BLaER1 treated with 17β-estradiol and CSF1 and Interleukin-3, amounts not matched to agents 10 nM and 100 nM (cell line): Measurements from ENCODE around the gene FOXP1.

Experiments used
- H3K27ac ChIP-seq, 11 experiments: shearing (Covaris generic); formaldehyde crosslinking; 2 replicates each; pipeline ENCODE4 v1.8.1; 2022
- H3K27me3 ChIP-seq, 11 experiments: shearing (Covaris generic); formaldehyde crosslinking; 2 replicates each; pipeline ENCODE4 v1.8.1; 2022
- H3K36me3 ChIP-seq, 11 experiments: shearing (Covaris generic); formaldehyde crosslinking; 2 replicates each; pipeline ENCODE4 v1.8.1; 2022
- H3K4me1 ChIP-seq, 10 experiments: shearing (Covaris generic); formaldehyde crosslinking; 2 replicates each; pipeline ENCODE4 v1.8.1; 2022
- H3K4me2 ChIP-seq, 11 experiments: shearing (Covaris generic); formaldehyde crosslinking; 2 replicates each; pipeline ENCODE4 v1.8.1; 2022
- H3K4me3 ChIP-seq, 10 experiments: shearing (Covaris generic); formaldehyde crosslinking; 2 replicates each; pipeline ENCODE4 v1.8.1; 2022
- H3K9ac ChIP-seq, 11 experiments: shearing (Covaris generic); formaldehyde crosslinking; 2 replicates each; pipeline ENCODE4 v1.8.1; 2022
- H3K9me3 ChIP-seq, 11 experiments: shearing (Covaris generic); formaldehyde crosslinking; replicated peaks in 1 of 11; 2 replicates each; pipeline ENCODE4 v1.8.1; 2022
- H4K20me1 ChIP-seq, 11 experiments: shearing (Covaris generic); formaldehyde crosslinking; 2 replicates each; pipeline ENCODE4 v1.8.1; 2022
- Cebpa-rat ChIP-seq, 11 experiments: shearing (Covaris generic); IDR thresholded peaks; 2 replicates each; pipeline ENCODE4 v1.8.1; 2022

FOXP1 gene

GRCh38 chr3:71614869-71615268 is 31.3 kb upstream of the FOXP1 start:
- H3K27me3 ChIP-seq: no peaks in the 10 kb centered on the region
- no peak for TF ChIP-seq Cebpa-rat (IDR thresholded peaks at IDR 0.05)
- no peak overlapping the region for H3K4me3 ChIP-seq
- peaks cover 0 to 10% (median 8%) of the 10 kb centered on the region in 10 experiments; a peak in 13 of 20 replicates for H3K4me1 ChIP-seq
- no peak overlapping the region for H3K27ac ChIP-seq
- H3K9ac ChIP-seq: no peak overlapping the region
- H4K20me1 ChIP-seq: no peaks in the 10 kb centered on the region
- H3K36me3 ChIP-seq: no peaks in the 10 kb centered on the region
- peaks cover 0 to 14% (median 7%) of the 10 kb centered on the region in 11 experiments; a peak in 9 of 22 replicates for H3K9me3 ChIP-seq
- H3K4me2 ChIP-seq: no peak overlapping the region

- Histone ChIP-seq H3K9ac (no peak overlapping the region), H3K27me3 (no peaks in the 10 kb centered on the region), H3K4me3 (no peak overlapping the region), H3K4me2 (no peak overlapping the region), H3K27ac (no peak overlapping the region), H3K36me3 (no peaks in the 10 kb centered on the region), H3K9me3 (peaks cover 0 to 14% (median 7%) of the 10 kb centered on the region in 11 experiments; a peak in 9 of 22 replicates), H3K4me1 (peaks cover 0 to 10% (median 8%) of the 10 kb centered on the region in 10 experiments; a peak in 13 of 20 replicates), H4K20me1 (no peaks in the 10 kb centered on the region)
- no peak for TF ChIP-seq Cebpa-rat (IDR thresholded peaks at IDR 0.05)
Measured at GRCh38 chr3:71614426-71614825, 30.9 kb upstream of the FOXP1 start.

GRCh38 chr3:71611099-71611498 is 27.6 kb upstream of the FOXP1 start:
- Histone ChIP-seq H3K27ac (no peak overlapping the region), H3K9me3 (peaks cover 7 to 29% (median 17%) of the 10 kb centered on the region in 11 experiments; a peak in 19 of 22 replicates), H3K4me1 (no peaks in the 10 kb centered on the region), H3K9ac (no peak overlapping the region), H4K20me1 (no peaks in the 10 kb centered on the region), H3K27me3 (no peaks in the 10 kb centered on the region), H3K36me3 (no peaks in the 10 kb centered on the region), H3K4me2 (no peak overlapping the region), H3K4me3 (no peak overlapping the region)
- TF ChIP-seq Cebpa-rat (IDR thresholded peaks at IDR 0.05): no peak

GRCh38 chr3:71607364-71607763 is 23.8 kb upstream of the FOXP1 start:
- peak in 2 of 11 experiments; percentile 35 to 40; a peak in 1 of 22 replicates for TF ChIP-seq Cebpa-rat (IDR thresholded peaks at IDR 0.05)
- Histone ChIP-seq H3K36me3 (no peaks in the 10 kb centered on the region), H4K20me1 (no peaks in the 10 kb centered on the region), H3K4me1 (peaks cover 0 to 2% (median under 1%) of the 10 kb centered on the region in 10 experiments; a peak in 10 of 20 replicates), H3K4me3 (no peak overlapping the region), H3K4me2 (no peak overlapping the region), H3K27ac (no peak overlapping the region), H3K9me3 (peaks cover 7 to 32% (median 17%) of the 10 kb centered on the region in 11 experiments; a peak in 19 of 22 replicates), H3K9ac (no peak overlapping the region), H3K27me3 (no peaks in the 10 kb centered on the region)

DNA sequence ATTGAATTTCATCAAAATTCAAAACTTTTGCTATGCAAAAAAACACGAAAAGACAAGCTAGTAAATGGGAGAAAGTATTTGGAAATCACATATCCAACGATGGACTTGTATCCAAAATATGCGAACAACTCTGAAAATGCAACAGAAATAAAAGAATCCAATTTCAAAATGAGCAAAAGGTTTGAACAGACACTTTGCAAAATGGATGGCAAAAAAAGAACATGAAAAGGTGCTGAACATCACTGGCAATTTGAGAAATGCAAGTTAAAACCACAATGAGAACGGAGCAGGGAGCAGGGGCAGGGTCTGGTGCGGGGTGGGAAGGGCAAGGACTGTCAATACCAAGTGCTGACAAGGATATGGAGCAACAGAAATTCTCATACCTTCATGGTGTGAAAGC is 23.1 kb upstream of the FOXP1 start:
- no peaks in the 10 kb centered on the region for H3K36me3 ChIP-seq
- no peak overlapping the region for H3K27ac ChIP-seq
- peaks cover 0 to 7% (median 5%) of the 10 kb centered on the region in 10 experiments; a peak in 11 of 20 replicates for H3K4me1 ChIP-seq
- H3K4me3 ChIP-seq: no peak overlapping the region
- TF ChIP-seq Cebpa-rat (IDR thresholded peaks at IDR 0.05): no peak
- no peak overlapping the region for H3K9ac ChIP-seq
- no peaks in the 10 kb centered on the region for H4K20me1 ChIP-seq
- H3K27me3 ChIP-seq: no peaks in the 10 kb centered on the region
- H3K4me2 ChIP-seq: no peak overlapping the region
- H3K9me3 ChIP-seq: peaks cover 7 to 25% (median 12%) of the 10 kb centered on the region in 11 experiments; a peak in 19 of 22 replicates

DNA sequence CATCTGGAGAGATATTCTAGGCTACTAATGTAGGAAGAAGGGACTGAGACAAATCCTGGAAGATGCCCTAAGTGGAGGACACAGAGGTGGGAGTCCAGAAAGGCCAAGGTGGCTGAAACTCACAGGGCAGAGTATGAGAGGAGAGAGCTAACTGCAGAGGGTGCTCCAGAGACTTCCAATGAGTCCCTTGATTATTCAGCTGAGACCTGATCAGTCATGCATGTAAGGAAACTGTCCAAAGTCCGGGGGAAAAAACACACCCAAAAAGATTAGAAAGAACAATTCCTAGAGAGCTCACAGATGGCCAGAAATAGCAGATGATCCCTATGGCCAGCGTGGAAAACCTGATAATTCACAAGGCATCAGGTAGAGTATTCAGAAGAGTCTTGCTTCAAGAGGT is 18.7 kb upstream of the FOXP1 start:
- Histone ChIP-seq H3K4me3 (no peak overlapping the region), H3K9ac (no peak overlapping the region), H3K36me3 (no peaks in the 10 kb centered on the region), H4K20me1 (no peaks in the 10 kb centered on the region), H3K27ac (no peak overlapping the region), H3K27me3 (no peaks in the 10 kb centered on the region), H3K9me3 (peaks cover 7 to 14% (median 10%) of the 10 kb centered on the region in 11 experiments; a peak in 19 of 22 replicates), H3K4me2 (peak overlapping the region in 4 of 11 experiments; percentile 21 to 37 (median 26); a peak in 6 of 22 replicates), H3K4me1 (peaks cover 0 to 17% (median 6%) of the 10 kb centered on the region in 10 experiments; a peak in 14 of 20 replicates)
- TF ChIP-seq Cebpa-rat (IDR thresholded peaks at IDR 0.05): no peak

- Histone ChIP-seq H3K9ac (no peak overlapping the region), H3K4me2 (peak overlapping the region in 3 of 11 experiments; percentile 21 to 37 (median 29); a peak in 6 of 22 replicates), H3K4me3 (no peak overlapping the region), H3K36me3 (no peaks in the 10 kb centered on the region), H3K27ac (no peak overlapping the region), H4K20me1 (no peaks in the 10 kb centered on the region), H3K27me3 (no peaks in the 10 kb centered on the region), H3K9me3 (peaks cover 4 to 11% (median 7%) of the 10 kb centered on the region in 11 experiments; a peak in 19 of 22 replicates), H3K4me1 (peaks cover 0 to 17% (median 6%) of the 10 kb centered on the region in 10 experiments; a peak in 14 of 20 replicates)
- no peak for TF ChIP-seq Cebpa-rat (IDR thresholded peaks at IDR 0.05)
Measured at GRCh38 chr3:71601811-71602210, 18.3 kb upstream of the FOXP1 start.

DNA sequence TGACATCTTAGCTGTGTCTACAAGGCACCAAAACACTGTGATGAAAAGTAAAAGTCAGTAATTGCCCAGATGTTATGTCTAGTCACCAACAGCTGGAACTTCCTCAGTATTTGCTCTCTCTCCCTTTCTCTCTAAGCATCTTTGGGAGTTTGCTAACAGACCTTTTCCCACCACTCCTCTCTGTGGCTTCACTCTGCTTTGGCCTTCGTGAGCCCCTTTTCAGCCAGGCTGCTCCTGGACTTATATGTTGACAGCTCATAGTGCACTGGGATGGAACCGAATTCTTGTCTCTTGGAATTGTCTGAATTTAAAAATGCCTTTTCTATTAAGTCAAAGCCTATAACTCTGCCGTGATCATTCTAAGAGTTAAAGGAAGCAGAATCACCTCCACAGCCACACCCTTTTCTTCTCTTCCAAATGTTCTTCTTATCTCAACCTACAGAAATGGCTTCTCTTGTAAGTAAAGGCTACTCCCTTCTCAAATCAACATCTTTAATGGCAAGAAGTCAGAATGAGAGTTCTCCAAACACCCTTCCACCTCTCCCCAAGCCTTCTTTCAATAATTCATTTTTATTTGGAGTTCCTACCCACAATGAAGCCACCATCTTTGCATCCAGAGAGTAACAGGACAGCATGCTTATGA is 17.2 kb upstream of the FOXP1 start:
- H4K20me1 ChIP-seq: no peaks in the 10 kb centered on the region
- H3K4me3 ChIP-seq: no peak overlapping the region
- peaks cover 0 to 17% (median 6%) of the 10 kb centered on the region in 10 experiments; a peak in 14 of 20 replicates for H3K4me1 ChIP-seq
- H3K4me2 ChIP-seq: no peak overlapping the region
- TF ChIP-seq Cebpa-rat (IDR thresholded peaks at IDR 0.05): no peak
- H3K36me3 ChIP-seq: no peaks in the 10 kb centered on the region
- H3K27me3 ChIP-seq: no peaks in the 10 kb centered on the region
- no peak overlapping the region for H3K27ac ChIP-seq
- H3K9ac ChIP-seq: no peak overlapping the region
- H3K9me3 ChIP-seq: 0 out of 22 replicates have a peak, but pooled peaks cover 0 to 6% (median 0%) of the 10 kb centered on the region in 11 experiments

GRCh38 chr3:71599416-71599815 is 15.9 kb upstream of the FOXP1 start:
- no peaks in the 10 kb centered on the region for H4K20me1 ChIP-seq
- H3K9me3 ChIP-seq: 0 out of 22 replicates have a peak, but pooled peaks cover 0 to 6% (median 0%) of the 10 kb centered on the region in 11 experiments
- H3K9ac ChIP-seq: no peak overlapping the region
- no peaks in the 10 kb centered on the region for H3K27me3 ChIP-seq
- H3K4me2 ChIP-seq: peak overlapping the region in 2 of 11 experiments; percentile 7 to 13; a peak in 3 of 22 replicates
- H3K4me1 ChIP-seq: peaks cover 0 to 17% (median 6%) of the 10 kb centered on the region in 10 experiments; a peak in 14 of 20 replicates
- H3K27ac ChIP-seq: no peak overlapping the region
- no peak overlapping the region for H3K4me3 ChIP-seq
- H3K36me3 ChIP-seq: no peaks in the 10 kb centered on the region
- no peak for TF ChIP-seq Cebpa-rat (IDR thresholded peaks at IDR 0.05)
